ENCODE results near the gene NEURL1. TPM values are rescaled to one million over a fixed set of nuclear protein-coding genes. Genes with fewer than 3 reads are reported as not detected.

Gene NEURL1
- polyA plus RNA-seq, 1 experiment = 0.58 TPM

GRCh38 chr10:103492655-103493261 is 747 bp upstream of the NEURL1 start:
- ChIA-PET CTCF (interaction anchor here (0.6 to 5.5 kb wide), 13 partner anchors 9 to 99 kb away, joined by 3 to 39 read pairs (median 3); partner anchors contain the start of gene ATP5MK), POLR2A (no interaction called here)
- no peaks in the 10 kb centered on the region for H3K36me3 ChIP-seq (ENCODE audit: control insufficient read depth, insufficient read depth, low read length)
- DNase-seq (ENCODE audit: low read depth) = no peak
- H3K27me3 ChIP-seq (ENCODE audit: control insufficient read depth, insufficient read depth, low read length) = peaks cover 19% of the 10 kb centered on the region
- TF ChIP-seq, protein P1, sequence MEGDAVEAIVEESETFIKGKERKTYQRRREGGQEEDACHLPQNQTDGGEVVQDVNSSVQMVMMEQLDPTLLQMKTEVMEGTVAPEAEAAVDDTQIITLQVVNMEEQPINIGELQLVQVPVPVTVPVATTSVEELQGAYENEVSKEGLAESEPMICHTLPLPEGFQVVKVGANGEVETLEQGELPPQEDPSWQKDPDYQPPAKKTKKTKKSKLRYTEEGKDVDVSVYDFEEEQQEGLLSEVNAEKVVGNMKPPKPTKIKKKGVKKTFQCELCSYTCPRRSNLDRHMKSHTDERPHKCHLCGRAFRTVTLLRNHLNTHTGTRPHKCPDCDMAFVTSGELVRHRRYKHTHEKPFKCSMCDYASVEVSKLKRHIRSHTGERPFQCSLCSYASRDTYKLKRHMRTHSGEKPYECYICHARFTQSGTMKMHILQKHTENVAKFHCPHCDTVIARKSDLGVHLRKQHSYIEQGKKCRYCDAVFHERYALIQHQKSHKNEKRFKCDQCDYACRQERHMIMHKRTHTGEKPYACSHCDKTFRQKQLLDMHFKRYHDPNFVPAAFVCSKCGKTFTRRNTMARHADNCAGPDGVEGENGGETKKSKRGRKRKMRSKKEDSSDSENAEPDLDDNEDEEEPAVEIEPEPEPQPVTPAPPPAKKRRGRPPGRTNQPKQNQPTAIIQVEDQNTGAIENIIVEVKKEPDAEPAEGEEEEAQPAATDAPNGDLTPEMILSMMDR (IDR thresholded peaks at IDR 0.05; ENCODE audit: insufficient read depth, low read depth, low read length) = no peak
- H3K4me3 ChIP-seq (ENCODE audit: low read depth, low read length) = no peak overlapping the region

DNA sequence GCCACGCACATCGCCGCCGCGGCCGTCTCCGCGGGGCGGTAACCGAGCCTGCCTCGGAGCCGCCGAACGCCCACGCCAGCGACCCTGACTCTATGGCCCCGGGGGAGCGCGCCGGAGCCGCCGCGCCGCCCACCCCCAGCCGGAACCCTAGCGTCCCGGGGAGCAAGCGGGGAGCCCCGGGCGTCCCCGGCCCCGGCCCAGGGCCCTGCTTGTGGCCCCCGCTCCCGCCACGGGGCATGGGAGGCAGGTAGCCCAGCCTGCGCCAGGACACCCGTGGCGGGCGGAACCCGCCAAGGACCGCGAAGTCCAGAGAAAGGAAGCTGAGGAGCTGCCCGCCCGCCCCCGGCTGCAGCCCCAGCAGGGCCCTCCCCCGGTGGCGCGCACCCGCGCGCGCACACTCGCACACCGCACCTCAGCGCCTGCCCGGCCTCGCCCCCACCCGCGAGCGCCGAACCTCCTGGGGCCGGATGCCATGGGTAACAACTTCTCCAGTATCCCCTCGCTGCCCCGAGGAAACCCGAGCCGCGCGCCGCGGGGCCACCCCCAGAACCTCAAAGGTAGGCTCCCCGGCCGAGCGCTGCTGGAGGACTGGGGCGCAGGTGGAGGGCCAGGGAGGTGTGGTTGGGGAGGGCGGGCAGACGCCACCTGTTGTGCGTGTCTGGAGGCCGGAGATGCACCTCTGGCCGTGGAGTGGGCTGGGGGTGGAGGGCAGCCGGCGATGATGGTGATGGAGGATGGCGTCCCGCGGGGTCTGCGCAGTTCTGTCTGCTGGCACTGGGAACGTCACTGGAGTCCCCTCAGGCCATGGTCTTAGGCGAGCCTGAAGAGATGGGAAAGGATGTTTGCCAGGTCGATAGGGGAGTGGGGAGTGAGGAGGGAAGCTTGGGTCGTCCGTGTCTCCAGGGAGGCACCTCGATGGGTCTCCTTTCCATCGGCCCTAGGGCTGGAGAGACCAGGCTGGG is 692 bp downstream of the NEURL1 start:
- POLR2A ChIA-PET = interaction anchor here (0.6 kb wide), 2 partner anchors 181 to 392 kb away, joined by 4 to 6 read pairs; no protein-coding TSS in a partner anchor
- CTCF ChIA-PET = interaction anchor here (0.8 to 3.5 kb wide), 7 partner anchors 9 to 70 kb away, joined by 3 to 11 read pairs (median 3); no protein-coding TSS in a partner anchor

GRCh38 chr10:103495321-103495720 is 1.8 kb downstream of the NEURL1 start:
- H3K27me3 ChIP-seq (ENCODE audit: control insufficient read depth, insufficient read depth, low read length) = peaks cover 34% of the 10 kb centered on the region
- POLR2A ChIA-PET = no interaction called here
- CTCF ChIA-PET = interaction anchor here (1.7 to 3.5 kb wide), 2 partner anchors 10 to 17 kb away, joined by 4 to 11 read pairs; no protein-coding TSS in a partner anchor
- H3K4me3 ChIP-seq (ENCODE audit: low read depth, low read length) = no peak overlapping the region
- TF ChIP-seq, protein P1 (IDR thresholded peaks at IDR 0.05; ENCODE audit: insufficient read depth, low read depth, low read length) = no peak
- DNase-seq (ENCODE audit: low read depth) = no peak
- no peaks in the 10 kb centered on the region for H3K36me3 ChIP-seq (ENCODE audit: control insufficient read depth, insufficient read depth, low read length)

More for the DNA sequence above, 692 bp downstream of the NEURL1 start:
- peaks cover 25% of the 10 kb centered on the region for H3K27me3 ChIP-seq (ENCODE audit: control insufficient read depth, insufficient read depth, low read length)
- no peak for DNase-seq (ENCODE audit: low read depth)
- H3K4me3 ChIP-seq (ENCODE audit: low read depth, low read length) = peak overlapping the region; percentile 39
- TF ChIP-seq, protein P1 (IDR thresholded peaks at IDR 0.05; ENCODE audit: insufficient read depth, low read depth, low read length) = no peak
- H3K36me3 ChIP-seq (ENCODE audit: control insufficient read depth, insufficient read depth, low read length) = no peaks in the 10 kb centered on the region

GRCh38 chr10:103497161-103497915 is 3.8 kb downstream of the NEURL1 start:
- ChIA-PET POLR2A (no interaction called here), CTCF (interaction anchor here (1.0 to 1.7 kb wide), 2 partner anchors 15 to 32 kb away, joined by 3 to 4 read pairs; no protein-coding TSS in a partner anchor)
- Histone ChIP-seq H3K4me3 (ENCODE audit: low read depth, low read length) (no peak overlapping the region), H3K27me3 (ENCODE audit: control insufficient read depth, insufficient read depth, low read length) (peaks cover 44% of the 10 kb centered on the region), H3K36me3 (ENCODE audit: control insufficient read depth, insufficient read depth, low read length) (no peaks in the 10 kb centered on the region)
- TF ChIP-seq, protein P1 (IDR thresholded peaks at IDR 0.05; ENCODE audit: insufficient read depth, low read depth, low read length) = no peak
- DNase-seq (ENCODE audit: low read depth) = no peak
